Fibroblast of peridontal ligament (primary cell): ENCODE results near the gene PGF.
A peak's percentile ranks its signal among the peaks of the same experiment; 100 is the strongest.

Experiments used
- DNase-seq: peaks from one replicate; pipeline ENCODE4 v3.0.0-alpha.2; 2010; ENCODE audit errors: extremely low read depth

PGF gene

GRCh38 chr14:74898694-74899093, 56.7 kb downstream of the PGF start:
- DNase-seq: no peak

- no peak for DNase-seq
Observed at GRCh38 chr14:74898083-74898482, 57.3 kb downstream of the PGF start.

GRCh38 chr14:74897642-74898041, 57.8 kb downstream of the PGF start:
- no peak for DNase-seq

GRCh38 chr14:74896400-74896799, 59.0 kb downstream of the PGF start:
- DNase-seq: peak; percentile 43

GRCh38 chr14:74893614-74894091, 61.7 kb downstream of the PGF start:
- DNase-seq: no peak

- DNase-seq: no peak
Observed at GRCh38 chr14:74892745-74893144, 62.7 kb downstream of the PGF start.

GRCh38 chr14:74891870-74892269, 63.5 kb downstream of the PGF start:
- peak; percentile 68 for DNase-seq
